ENCODE data around the gene ADAMTS17.

Gene ADAMTS17

DNA sequence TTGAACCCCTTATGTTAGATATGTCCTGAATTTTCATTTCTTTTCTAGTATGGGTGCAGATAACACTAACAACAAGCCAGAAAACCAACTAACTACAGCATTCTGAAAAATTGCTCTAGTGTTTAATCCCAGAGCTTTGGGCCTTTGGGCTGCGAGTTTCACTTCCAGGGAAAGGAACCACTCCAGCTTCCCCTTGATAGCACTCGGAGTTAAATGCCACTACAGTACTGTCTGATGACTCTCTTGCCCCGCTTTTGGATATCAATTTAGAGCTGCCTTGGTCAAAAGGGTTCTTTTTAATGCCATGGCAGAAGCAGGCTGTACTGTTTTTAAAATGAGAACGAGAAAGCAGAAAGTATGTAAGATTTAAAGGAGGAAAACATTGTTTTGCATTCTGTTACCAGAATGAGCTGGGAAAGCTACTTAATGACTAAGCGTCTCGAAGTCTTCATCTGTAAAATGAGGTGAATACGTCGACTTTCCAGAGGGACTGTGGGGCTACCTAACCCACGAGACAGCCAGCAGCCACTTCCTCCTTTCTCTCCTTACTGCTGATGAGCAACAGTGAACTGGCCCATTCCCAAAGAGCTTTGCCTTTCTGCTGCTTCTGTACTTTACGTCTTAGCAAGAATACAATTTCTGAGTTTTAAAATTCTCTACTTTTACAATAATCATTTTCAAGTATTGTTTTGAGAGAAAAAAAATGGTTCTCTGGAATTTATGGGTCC, 309.3 kb downstream of the ADAMTS17 start:
- in situ Hi-C loops (cut with MboI; ENCODE audit: low sequenced_read_pairs, unreplicated experiment), result no loop called here
- no peak for DNase-seq (ENCODE audit: low spot score)
- TF ChIP-seq, protein P1, sequence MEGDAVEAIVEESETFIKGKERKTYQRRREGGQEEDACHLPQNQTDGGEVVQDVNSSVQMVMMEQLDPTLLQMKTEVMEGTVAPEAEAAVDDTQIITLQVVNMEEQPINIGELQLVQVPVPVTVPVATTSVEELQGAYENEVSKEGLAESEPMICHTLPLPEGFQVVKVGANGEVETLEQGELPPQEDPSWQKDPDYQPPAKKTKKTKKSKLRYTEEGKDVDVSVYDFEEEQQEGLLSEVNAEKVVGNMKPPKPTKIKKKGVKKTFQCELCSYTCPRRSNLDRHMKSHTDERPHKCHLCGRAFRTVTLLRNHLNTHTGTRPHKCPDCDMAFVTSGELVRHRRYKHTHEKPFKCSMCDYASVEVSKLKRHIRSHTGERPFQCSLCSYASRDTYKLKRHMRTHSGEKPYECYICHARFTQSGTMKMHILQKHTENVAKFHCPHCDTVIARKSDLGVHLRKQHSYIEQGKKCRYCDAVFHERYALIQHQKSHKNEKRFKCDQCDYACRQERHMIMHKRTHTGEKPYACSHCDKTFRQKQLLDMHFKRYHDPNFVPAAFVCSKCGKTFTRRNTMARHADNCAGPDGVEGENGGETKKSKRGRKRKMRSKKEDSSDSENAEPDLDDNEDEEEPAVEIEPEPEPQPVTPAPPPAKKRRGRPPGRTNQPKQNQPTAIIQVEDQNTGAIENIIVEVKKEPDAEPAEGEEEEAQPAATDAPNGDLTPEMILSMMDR (IDR thresholded peaks at IDR 0.05; ENCODE audit: borderline replicate concordance, control extremely low read depth, extremely low read depth, insufficient read depth, missing control alignments), result no peak

DNA sequence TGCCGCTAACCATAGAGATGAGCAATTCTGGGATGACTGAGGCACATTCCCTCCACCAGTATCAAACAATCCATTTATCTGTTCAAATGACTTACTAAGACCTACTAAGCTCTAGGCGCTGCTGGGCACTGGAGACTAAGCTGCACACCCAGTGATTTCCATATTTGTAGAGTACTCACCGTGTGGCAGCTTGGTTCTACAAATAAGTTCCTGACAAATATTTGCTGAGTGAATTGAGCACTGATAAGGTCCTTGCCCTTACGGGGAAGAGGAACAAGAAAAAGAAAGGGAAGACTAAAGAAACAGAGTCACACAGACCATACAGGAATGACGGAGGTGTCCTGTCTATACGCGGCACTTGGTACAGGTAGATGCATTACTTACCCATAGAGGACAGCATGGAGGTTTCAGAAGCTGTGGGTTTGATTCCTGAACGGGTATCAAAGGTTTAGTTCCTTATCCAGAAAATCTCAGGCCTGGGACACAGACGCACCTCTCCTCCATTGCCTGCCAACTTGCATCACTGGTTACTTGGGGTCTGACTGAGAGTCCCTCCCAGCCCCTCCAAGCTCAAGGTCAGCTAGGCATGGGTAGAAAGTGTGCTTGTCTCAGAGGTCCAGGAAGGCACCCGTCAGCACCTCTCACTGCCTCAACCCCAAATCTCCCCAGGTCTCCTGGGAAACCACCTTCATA, 310.0 kb downstream of the ADAMTS17 start:
- in situ Hi-C loops (cut with MboI; ENCODE audit: low sequenced_read_pairs, unreplicated experiment), result no loop called here

DNA sequence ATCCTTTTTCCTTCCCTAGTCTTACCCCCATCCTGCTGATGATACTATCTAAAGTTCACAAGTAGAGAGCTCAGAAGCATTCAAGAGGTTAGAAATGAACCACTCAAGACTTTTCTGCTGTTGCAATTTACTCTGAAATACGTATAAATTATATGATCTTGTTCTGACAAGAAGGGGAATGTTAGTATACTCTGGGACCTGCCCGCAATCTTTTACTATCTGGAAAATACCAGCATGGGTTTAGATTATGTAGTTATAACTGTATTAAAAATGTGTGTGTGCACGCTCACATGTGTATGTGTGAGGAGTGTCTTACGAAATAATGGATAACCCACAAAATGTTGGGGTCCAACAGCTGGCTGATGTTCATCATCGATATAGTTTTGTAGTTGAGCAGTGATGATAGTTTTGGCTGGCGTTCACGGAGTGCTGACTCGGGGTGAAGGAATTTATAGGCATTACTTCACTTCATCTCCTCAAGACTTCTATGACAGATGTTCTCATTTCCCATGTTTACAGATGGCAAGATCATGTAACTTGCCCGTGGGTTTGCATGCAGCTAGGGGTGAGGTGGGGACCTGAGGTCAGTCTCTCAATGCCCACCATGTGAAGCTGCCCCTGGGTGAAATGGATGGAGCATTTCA, 311.1 kb downstream of the ADAMTS17 start:
- TF ChIP-seq, protein P1 (IDR thresholded peaks at IDR 0.05; ENCODE audit: borderline replicate concordance, control extremely low read depth, extremely low read depth, insufficient read depth, missing control alignments), result no peak
- in situ Hi-C loops (cut with MboI; ENCODE audit: low sequenced_read_pairs, unreplicated experiment), result no loop called here
- DNase-seq (ENCODE audit: low spot score), result no peak

More for the DNA sequence above, 310.0 kb downstream of the ADAMTS17 start:
- TF ChIP-seq, protein P1 (IDR thresholded peaks at IDR 0.05; ENCODE audit: borderline replicate concordance, control extremely low read depth, extremely low read depth, insufficient read depth, missing control alignments), result no peak
- no peak for DNase-seq (ENCODE audit: low spot score)

DNA sequence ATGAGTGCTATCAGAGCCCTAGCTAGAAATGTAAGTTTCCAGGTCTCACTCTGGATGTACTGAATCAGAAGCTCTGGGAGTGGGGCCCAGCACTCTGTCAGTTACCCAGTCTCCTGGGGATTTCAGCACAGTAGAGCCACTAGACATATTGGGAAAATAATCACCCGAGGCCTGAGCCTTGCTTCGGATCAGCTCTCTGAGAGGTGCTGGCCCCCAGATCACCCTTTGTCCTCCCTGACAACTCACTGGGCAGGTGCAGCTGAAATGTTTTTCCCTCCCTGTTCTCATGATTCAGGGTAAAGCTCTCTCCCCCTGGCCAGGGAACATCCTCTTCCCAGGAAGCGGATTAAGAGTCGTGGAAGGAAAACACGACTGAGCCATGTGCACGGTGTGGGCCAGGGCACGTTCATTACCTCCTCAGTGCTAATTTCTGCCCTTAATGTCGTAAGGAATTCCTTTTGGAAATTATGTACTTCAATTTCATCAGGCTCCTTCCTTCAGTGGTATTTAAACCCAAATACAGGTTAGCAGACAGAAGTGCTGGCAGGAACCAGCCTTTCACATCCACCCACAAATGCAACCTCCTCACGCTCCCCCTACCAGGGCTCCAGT, 311.8 kb downstream of the ADAMTS17 start:
- DNase-seq (ENCODE audit: low spot score), result no peak
- TF ChIP-seq, protein P1 (IDR thresholded peaks at IDR 0.05; ENCODE audit: borderline replicate concordance, control extremely low read depth, extremely low read depth, insufficient read depth, missing control alignments), result no peak
- in situ Hi-C loops (cut with MboI; ENCODE audit: low sequenced_read_pairs, unreplicated experiment), result no loop called here

DNA sequence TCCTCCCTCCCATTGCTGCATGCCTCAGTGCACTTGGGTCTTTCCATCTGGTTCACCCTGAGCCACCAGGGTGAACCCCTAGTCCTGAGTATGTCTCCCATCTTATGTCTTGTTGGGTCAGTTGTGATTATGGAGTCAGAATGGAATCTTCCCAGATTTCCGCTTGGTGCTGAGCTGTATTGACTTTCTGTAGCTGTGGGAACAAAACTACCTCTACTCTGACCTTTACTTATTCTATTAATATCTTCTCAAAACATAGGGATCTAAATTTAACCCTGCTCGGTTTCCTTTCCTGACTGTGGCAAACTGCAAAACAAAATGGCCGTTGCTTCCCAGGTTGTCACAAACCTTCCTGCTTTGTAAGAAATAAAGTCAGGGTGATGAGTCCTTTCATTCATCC, 312.7 kb downstream of the ADAMTS17 start:
- in situ Hi-C loops (cut with MboI; ENCODE audit: low sequenced_read_pairs, unreplicated experiment), result no loop called here
- no peak for DNase-seq (ENCODE audit: low spot score)
- TF ChIP-seq, protein P1 (IDR thresholded peaks at IDR 0.05; ENCODE audit: borderline replicate concordance, control extremely low read depth, extremely low read depth, insufficient read depth, missing control alignments), result no peak

DNA sequence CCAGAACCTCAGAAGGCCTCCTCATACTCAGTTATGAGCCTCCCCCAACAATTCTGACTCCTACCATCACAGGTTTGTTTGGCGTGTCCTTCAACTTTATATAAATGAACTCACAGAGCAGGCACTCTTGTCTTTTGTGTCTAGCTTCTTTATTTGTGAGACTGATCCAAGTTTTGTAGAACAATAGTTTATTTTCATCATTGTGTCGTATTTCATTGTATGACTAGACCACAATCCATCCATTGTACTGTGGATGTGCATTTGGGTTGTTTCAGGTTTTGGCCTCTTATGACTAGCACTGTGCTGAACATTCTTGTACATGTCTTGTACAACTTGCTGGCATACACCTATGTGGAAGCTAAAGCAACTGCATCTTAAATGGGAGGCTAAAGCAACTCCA, 315.7 kb downstream of the ADAMTS17 start:
- DNase-seq (ENCODE audit: low spot score), result no peak
- in situ Hi-C loops (cut with MboI; ENCODE audit: low sequenced_read_pairs, unreplicated experiment), result no loop called here
- TF ChIP-seq, protein P1 (IDR thresholded peaks at IDR 0.05; ENCODE audit: borderline replicate concordance, control extremely low read depth, extremely low read depth, insufficient read depth, missing control alignments), result no peak

Data from GM13976 (cell line).